ENCODE results near the gene MED9.

Gene MED9

GRCh38 chr17:17491546-17491988, 14.8 kb downstream of the MED9 start:
- DNase-seq: no peak

GRCh38 chr17:17492085-17492484, 15.3 kb downstream of the MED9 start:
- no peak for DNase-seq

GRCh38 chr17:17492571-17492970, 15.8 kb downstream of the MED9 start:
- DNase-seq: no peak

DNA sequence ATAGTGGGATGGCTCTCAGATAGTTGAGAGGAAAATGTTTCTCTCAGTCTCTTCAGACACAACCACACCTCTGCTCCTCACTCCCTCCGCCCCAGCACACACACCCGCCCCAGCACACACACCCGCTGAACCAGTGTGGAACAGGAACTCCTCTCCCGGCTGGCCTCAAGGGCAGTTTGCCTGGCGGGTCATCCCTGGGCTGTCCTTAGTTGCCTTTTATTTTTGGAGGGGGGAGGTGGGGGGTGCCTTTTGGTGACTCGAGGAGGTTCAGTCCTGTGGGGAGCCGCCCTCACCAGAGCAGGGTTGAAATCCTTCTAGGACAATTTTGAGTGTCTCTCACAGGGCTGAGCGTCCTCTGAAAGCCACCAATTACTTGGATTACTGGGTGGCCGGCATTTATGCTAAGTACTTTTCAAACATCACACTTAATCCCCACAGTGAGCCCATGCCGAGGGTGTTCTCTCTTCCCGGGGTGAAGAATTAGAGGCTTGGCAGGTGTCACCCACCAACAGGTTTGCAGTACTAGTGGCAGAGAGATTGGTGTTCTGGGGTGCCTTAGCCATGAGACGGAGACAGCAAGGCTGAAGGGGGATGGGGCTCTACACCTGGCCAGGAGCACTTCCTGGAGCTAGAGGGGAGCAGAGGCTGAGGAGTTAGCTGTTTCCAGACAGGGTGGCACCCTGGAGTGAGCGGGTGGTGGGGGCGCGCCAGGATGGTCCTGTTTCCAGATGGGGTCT, 16.6 kb downstream of the MED9 start:
- no peak for DNase-seq

DNA sequence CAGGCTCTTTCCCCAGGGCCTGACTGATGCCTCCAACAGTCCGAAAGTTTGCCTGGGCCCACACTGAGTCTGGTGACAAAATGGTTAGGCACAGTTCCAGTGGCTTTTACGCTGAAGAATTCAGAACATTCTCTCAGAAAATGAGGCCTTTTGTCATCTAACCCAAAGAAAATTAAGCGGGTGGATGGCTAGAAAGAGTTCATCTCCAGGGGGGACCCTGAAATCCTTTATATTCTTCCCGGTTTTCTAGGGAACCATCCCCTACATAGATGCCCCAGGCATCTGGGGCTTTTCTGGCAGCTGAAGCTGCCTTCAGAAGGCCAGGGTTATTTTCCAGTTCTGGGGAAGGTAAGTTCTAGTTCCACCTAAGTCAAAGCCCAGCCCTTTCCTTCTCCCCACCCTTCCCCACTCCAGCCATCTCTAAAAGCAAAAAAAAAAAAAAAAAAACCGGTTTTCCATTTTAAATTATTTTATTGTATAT, 17.2 kb downstream of the MED9 start:
- no peak for DNase-seq

- no peak for DNase-seq
Measured at GRCh38 chr17:17494499-17494869, 17.7 kb downstream of the MED9 start.

DNA sequence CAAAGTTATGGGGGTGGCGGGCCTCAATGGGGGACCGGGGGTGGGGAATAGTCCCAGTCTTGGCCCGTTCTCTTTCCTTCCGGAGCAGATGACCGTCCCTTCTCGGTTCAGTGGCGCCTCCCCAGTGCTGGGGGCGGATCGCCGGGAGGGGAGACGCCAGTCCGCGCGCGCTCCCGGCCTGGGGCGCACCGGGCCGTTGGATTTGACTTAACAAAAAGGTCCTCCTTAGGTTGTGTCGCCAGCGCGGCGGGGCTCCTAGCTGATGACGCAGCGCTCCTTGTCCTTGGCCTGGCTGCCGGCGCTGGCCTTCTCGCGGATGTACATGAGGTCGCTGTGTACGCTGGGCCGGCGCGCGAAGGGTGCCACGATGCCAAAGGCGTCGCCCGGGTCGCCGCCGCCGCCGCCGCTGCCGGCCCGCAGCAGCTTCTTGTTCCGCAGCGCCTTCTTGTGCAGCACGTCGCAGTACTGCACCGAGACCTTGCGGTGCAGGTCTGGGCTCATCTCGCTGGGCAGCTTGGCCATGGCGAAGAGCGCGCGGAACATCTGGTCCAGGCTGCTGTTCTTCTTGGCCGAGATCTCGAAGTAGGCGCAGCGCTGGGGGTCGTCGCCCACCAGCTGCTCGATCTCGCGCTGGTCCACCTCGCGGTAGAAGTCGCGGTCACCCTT, 18.2 kb downstream of the MED9 start:
- no peak for DNase-seq

DNA sequence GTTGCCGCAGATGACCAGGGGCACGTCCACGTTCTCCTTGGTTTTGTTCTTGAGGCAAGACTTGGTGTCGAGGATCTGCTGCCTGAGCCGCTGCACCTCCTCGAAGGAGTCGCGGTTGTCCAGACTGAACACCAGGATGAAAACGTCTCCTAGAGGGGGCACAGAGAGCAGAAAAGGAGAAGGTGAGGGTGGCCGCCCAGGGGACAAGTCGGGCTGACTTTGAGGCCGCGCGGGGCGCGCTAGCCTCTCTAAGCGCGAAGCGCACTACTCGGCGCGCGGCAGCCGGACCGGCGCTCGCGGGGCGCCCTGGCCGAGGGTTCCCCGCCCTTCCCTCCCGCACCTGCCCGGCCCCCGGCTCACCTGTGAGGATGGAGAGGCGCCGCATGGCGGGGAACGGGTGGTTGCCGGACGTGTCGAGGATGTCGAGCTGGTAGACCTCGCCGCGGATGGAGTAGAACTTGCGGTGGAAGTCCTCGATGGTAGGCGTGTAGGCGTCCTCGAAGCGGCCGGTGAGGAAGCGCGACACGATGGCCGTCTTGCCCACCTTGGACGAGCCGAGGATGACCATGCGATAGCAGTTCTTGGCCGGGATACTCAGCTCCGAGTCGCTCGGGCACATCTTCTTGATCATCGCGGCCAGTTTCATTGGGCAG, 18.9 kb downstream of the MED9 start:
- DNase-seq: no peak

DNA sequence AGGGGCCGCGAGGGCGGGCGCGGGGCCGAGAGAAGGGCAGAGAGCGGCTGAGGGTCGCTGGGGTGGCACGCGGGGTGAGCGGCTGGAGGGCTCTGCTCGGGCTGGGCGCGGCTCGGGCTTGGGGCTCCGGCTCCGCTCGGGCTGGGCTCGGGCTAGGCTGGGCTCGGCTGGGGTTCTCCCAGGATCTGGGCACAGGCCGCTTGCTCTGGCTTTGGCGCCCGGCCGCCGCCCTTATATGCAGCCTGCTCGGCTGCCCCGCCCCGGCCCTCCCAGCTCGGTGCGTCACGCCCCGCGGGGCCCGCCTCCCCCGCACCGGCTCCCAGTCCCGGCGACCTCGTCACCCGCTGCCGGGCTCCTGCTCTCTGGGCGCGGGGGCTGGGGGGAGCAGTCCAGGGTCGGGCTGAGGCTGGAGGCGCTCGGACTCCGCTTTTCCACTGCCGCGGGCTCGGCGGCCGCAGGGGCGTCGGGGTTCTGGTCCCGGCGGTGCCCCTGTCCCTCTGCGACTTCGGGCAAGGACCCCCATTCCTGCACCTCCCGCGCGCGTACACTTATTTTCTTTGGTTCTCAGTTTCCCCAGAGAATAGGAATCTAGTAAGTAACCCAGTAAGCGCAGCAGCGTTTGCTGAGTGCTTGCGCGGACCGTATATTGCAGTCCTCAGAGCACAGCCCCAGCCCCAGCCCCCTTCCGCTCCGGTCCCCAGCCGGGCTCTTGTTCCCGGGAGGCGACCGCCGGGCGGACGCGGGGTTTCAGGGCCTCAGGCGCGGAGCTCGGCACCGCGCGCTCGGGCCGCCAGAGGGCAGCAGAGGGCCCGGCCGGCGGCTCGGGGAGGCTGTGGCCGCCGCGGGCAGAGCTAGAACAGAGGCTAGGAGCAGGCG, 19.6 kb downstream of the MED9 start, which contains the start of gene RASD1:
Gene RASD1, minus strand, starts transcription at position 207 of the 876 bp plus-strand sequence. CDS start 214 bp downstream, outside the sequence.
- peak; percentile 85 for DNase-seq

- no peak for DNase-seq
Measured at GRCh38 chr17:17497065-17497844, 20.5 kb downstream of the MED9 start.

DNA sequence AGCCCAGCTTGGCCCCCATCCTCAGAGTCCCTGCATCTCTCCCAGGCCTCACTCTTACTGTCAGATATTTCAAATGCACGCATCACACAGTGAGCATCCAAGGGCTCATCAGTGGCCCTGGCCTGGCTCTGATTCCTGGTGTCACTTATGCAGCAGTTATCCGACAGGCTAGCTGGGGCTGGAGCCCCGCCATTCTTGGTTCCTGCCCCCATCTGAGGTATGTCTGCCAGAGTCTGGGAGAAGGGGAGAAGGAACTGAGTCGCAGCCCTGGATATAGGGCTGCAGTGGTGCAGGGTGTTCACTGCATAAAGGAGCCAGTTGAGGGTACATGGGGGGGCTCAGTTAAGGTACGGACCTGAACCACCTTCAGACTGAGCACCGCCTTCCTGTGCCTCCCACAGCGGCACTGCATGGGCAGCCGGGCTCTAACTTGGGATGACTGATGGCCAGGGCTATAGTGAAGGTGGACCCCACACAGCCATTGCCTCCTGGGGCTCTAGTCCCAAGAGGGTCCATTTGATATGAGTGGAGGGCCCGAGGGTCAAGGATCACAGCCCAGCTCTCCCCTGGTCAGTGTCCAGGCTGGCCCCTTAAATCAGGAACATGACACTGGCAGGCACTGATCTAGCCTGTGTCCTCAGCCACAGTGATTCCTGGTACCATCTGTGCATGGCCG, 21.2 kb downstream of the MED9 start:
- no peak for DNase-seq

DNA sequence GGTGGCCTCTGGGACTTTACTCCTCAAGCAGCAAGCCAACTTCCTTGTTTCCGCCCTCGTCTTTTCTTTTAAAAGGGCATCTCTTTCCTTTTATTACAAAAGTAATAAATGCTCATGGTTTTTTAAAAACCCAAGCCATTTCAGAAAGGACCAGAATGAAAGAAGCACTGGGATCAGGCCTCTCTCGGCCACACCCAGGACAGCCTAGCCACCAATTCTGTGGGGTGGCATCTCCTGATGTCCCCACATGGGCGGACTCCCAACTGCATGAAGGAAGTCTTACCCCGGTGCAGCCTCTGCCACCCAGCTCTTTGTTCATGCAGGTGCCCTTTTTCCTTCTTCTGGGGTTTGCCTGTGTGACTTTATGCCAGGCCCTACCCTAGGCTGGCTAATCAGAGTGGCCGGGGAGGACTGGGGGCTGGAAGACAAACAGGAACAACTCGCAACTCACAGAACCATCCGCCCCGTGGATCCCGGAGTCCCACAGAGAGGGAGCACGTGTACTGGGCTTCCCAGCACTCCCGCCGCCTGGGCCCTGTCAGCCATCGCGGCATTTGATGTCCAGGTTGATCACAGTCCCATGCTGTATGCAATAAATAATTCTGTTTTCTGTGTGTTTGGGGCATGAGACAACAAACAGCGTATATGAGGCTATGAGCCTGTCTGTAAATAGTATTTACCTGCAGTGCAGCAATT, 22.0 kb downstream of the MED9 start:
- no peak for DNase-seq

- no peak for DNase-seq
Measured at GRCh38 chr17:17499402-17500145, 22.8 kb downstream of the MED9 start.

DNA sequence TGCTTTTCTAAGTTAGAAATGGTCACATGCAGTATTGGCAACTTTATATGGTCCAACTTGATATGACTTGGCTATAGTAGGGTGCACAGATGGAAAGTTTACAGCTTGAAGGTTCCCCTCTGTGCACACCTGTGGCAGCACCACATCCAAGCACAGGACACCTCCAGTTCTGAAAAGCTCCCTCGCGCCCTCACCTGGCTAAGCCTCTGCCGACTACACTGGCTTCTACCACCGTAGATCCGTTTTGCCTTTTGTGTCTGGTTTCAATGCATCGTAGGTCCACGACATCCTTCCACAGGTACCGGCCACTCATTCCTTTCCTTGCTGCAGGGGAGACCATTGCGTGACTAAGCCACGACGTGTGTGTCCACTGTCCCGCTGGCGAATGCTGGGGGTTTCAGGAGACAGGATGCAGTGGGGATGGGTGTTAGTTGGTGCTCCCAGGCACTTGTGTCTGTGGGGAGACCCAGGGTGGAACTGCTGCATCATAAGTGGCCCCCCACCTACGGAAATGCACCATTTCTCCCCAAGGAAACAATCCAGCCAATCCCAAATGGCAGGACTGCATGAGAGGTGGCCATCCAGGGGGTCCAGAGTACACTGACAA, 24.3 kb downstream of the MED9 start:
- no peak for DNase-seq

- DNase-seq: no peak
Measured at GRCh38 chr17:17502741-17503565, 26.2 kb downstream of the MED9 start.

DNA sequence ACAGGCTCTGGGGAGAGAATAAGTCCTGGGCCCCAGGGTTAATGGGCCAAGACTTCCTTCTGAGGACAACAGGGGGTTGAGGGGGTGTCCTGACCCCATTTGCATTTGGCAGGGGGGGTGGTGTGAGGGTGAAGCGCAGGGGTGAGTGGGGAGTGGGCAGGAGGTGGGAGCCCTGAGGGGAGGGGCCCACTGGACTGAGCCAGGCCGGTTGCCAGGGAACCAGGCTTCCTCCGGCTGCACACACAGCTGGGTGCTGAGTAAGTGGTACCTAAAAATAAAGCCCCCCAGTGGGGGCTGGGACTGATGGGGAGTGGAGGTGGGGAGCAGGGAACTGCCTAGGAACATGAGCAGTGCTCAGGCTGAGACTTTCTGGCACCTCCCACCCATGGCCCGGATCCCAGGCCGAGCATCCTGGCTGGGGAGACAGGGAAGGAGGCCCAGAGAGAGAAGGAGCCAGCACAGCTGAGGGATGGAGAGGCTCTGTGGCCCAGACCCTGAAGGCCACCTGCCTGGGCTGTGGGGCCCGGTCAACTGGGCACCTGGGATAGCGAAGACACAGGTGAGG, 26.8 kb downstream of the MED9 start:
- DNase-seq: no peak

GRCh38 chr17:17504341-17505140, 27.7 kb downstream of the MED9 start:
- no peak for DNase-seq

All from fibroblast of skin of scalp (primary cell).